Loucy (cell line): ENCODE results near the gene PPP2R1A.

Experiments
- H2AFZ ChIP-seq: fragments of 200-600 bp; sonication (generic); 2 replicates; pipeline ENCODE4 v1.6.0; 2016; ENCODE audit warnings: antibody characterized with exemption, mild to moderate bottlenecking, low read length, moderate library complexity
- H3F3A ChIP-seq: fragments of 200-600 bp; 2 replicates; pipeline ENCODE4 v1.6.0; 2016; ENCODE audit warnings: antibody characterized with exemption, low read depth, mild to moderate bottlenecking
- H3K27me3 ChIP-seq: fragments of 200-600 bp; sonication (generic); 2 replicates; pipeline ENCODE4 v1.6.1; 2014; ENCODE audit warnings: low read length, mild to moderate bottlenecking; ENCODE audit not compliant: insufficient read depth, poor library complexity, severe bottlenecking
- H3K36me3 ChIP-seq: fragments of 200-600 bp; sonication (generic); 2 replicates; pipeline ENCODE4 v1.6.1; 2016; ENCODE audit warnings: low read length; ENCODE audit not compliant: insufficient read depth
- H3K4me1 ChIP-seq: fragments of 200-600 bp; sonication (generic); 2 replicates; pipeline ENCODE4 v1.5.1; 2014; ENCODE audit warnings: low read length, mild to moderate bottlenecking; ENCODE audit not compliant: insufficient read depth, poor library complexity, severe bottlenecking
- H3K4me2 ChIP-seq: fragments of 200-600 bp; sonication (generic); 2 replicates; pipeline ENCODE4 v1.6.0; 2014; ENCODE audit warnings: antibody characterized with exemption, low read length, low read depth, mild to moderate bottlenecking; ENCODE audit not compliant: poor library complexity, severe bottlenecking
- H3K4me3 ChIP-seq: fragments of 200-600 bp; sonication (generic); 2 replicates; pipeline ENCODE4 v1.5.1; 2014; ENCODE audit warnings: low read length, mild to moderate bottlenecking, mixed read lengths; ENCODE audit not compliant: poor library complexity, severe bottlenecking
- H3K79me2 ChIP-seq: fragments of 200-600 bp; sonication (generic); 2 replicates; pipeline ENCODE4 v1.6.1; 2014; ENCODE audit warnings: low read length; ENCODE audit not compliant: insufficient read depth
- H3K9ac ChIP-seq: fragments of 200-600 bp; sonication (generic); 2 replicates; pipeline ENCODE4 v1.6.0; 2014; ENCODE audit warnings: mild to moderate bottlenecking, low read depth, low read length, moderate library complexity; ENCODE audit not compliant: poor library complexity, severe bottlenecking
- H3K9me2 ChIP-seq: fragments of 200-600 bp; sonication (generic); replicated peaks from 2 replicates; pipeline ENCODE4 v1.6.1; 2016; ENCODE audit warnings: low read depth, low read length, mixed read lengths
- H3K9me3 ChIP-seq: fragments of 200-600 bp; sonication (generic); 2 replicates; pipeline ENCODE4 v1.6.1; 2014; ENCODE audit warnings: mild to moderate bottlenecking, antibody characterized with exemption, low read length, low read depth; ENCODE audit not compliant: insufficient read depth
- H4K20me1 ChIP-seq: fragments of 200-600 bp; sonication (generic); 2 replicates; pipeline ENCODE4 v1.6.0; 2014; ENCODE audit warnings: antibody characterized with exemption, low read length, mild to moderate bottlenecking; ENCODE audit not compliant: insufficient read depth, poor library complexity, severe bottlenecking
- EZH2phosphoT487 ChIP-seq: fragments of 200-600 bp; IDR thresholded peaks from 2 replicates; pipeline ENCODE4 v1.6.1; 2018; ENCODE audit warnings: antibody characterized with exemption, mild to moderate bottlenecking, moderate library complexity, borderline replicate concordance
- TF ChIP-seq, protein P1 (sequence below): fragments of 200-600 bp; sonication (generic); conservative IDR thresholded peaks from 2 replicates; pipeline ENCODE4 v1.5.1; 2014; ENCODE audit warnings: mild to moderate bottlenecking, antibody characterized with exemption, low read length

Gene PPP2R1A

DNA sequence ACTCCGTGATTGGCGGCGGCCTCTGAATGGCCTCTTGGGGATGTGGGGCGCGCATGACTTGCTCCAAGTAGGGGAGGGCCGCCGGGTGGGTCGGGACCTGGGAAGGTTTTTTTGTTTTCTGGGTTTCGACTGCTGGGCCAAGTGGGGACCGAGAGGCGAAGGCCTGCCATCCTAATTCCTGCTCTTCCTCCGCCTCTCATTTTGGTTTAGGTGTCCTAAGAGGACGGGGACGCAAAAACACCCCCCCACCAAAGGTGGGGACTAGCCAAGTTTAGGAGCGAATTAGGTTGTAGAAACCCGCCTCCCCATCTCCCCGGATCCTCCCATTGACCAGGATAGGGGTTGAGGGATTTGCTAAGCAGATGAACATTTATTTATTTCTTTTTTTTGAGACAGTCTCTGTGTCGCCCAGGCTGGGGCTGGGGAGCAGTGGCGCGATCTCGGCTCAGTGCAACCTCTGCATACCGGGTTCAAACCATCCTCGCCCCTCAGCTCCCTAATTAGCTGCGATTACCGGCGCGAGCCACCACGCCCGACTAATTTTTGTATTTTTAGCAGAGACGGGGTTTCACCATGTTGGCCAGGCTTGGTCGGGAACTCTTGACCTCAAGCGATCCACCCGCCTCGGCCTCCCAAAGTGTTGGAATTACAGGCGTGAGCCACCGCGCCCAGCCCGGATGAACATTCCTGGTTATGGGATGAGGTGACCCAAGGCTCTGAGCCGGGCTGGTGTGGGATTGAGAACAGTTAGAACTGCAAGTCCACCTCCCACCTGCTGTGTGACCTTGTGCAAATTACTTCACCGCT, 838 bp downstream of the PPP2R1A start:
- H4K20me1 ChIP-seq = peaks cover 45% of the 10 kb centered on the region
- H3K9me3 ChIP-seq = no peaks in the 10 kb centered on the region
- no peaks in the 10 kb centered on the region for H3F3A ChIP-seq
- peaks cover 56% of the 10 kb centered on the region for H3K79me2 ChIP-seq
- H3K36me3 ChIP-seq = peaks cover 8% of the 10 kb centered on the region; the same call in 1 of the 2 replicates
- peak overlapping the region; percentile 96 for H3K4me2 ChIP-seq
- peaks cover 39% of the 10 kb centered on the region for H3K4me1 ChIP-seq
- H3K4me3 ChIP-seq = peak overlapping the region; percentile 93
- H3K9me2 ChIP-seq = no peaks in the 10 kb centered on the region
- TF ChIP-seq, protein P1, sequence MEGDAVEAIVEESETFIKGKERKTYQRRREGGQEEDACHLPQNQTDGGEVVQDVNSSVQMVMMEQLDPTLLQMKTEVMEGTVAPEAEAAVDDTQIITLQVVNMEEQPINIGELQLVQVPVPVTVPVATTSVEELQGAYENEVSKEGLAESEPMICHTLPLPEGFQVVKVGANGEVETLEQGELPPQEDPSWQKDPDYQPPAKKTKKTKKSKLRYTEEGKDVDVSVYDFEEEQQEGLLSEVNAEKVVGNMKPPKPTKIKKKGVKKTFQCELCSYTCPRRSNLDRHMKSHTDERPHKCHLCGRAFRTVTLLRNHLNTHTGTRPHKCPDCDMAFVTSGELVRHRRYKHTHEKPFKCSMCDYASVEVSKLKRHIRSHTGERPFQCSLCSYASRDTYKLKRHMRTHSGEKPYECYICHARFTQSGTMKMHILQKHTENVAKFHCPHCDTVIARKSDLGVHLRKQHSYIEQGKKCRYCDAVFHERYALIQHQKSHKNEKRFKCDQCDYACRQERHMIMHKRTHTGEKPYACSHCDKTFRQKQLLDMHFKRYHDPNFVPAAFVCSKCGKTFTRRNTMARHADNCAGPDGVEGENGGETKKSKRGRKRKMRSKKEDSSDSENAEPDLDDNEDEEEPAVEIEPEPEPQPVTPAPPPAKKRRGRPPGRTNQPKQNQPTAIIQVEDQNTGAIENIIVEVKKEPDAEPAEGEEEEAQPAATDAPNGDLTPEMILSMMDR = no peak
- no peak for TF ChIP-seq EZH2phosphoT487
- peak overlapping the region; percentile 96 for H3K9ac ChIP-seq
- H3K27me3 ChIP-seq = no peaks in the 10 kb centered on the region
- peak overlapping the region; percentile 86 for H2AFZ ChIP-seq

DNA sequence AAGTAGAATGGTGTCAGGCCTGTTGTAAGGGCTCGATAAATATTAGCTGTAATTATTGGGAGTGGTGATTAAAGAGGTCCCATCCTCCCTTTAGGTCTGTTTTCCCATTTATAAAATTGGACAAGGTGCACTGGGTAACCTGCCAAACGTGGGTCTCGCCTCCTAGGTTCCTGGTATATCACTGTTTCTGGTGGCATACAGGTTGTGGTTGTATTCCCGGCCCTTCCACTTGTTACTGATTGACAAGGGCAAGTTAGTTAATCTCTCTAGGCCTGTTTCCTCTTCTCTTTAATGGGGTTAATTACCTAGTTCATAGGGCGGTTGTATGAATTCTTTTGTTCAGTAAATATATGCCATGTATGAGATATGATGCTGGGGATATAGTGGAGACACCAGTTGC, 1.5 kb downstream of the PPP2R1A start:
- H3K4me1 ChIP-seq = peaks cover 39% of the 10 kb centered on the region
- H3K79me2 ChIP-seq = peaks cover 63% of the 10 kb centered on the region
- H3K4me2 ChIP-seq = peak overlapping the region; percentile 96
- peak overlapping the region; percentile 93 for H3K4me3 ChIP-seq
- peaks cover 52% of the 10 kb centered on the region for H4K20me1 ChIP-seq
- H3K27me3 ChIP-seq = no peaks in the 10 kb centered on the region
- no peaks in the 10 kb centered on the region for H3K9me3 ChIP-seq
- H3F3A ChIP-seq = no peaks in the 10 kb centered on the region
- peaks cover 15% of the 10 kb centered on the region; the same call in 1 of the 2 replicates for H3K36me3 ChIP-seq
- peak overlapping the region; percentile 96 for H3K9ac ChIP-seq
- H2AFZ ChIP-seq = no peak overlapping the region
- no peaks in the 10 kb centered on the region for H3K9me2 ChIP-seq
- TF ChIP-seq, protein P1 = no peak
- no peak for TF ChIP-seq EZH2phosphoT487

DNA sequence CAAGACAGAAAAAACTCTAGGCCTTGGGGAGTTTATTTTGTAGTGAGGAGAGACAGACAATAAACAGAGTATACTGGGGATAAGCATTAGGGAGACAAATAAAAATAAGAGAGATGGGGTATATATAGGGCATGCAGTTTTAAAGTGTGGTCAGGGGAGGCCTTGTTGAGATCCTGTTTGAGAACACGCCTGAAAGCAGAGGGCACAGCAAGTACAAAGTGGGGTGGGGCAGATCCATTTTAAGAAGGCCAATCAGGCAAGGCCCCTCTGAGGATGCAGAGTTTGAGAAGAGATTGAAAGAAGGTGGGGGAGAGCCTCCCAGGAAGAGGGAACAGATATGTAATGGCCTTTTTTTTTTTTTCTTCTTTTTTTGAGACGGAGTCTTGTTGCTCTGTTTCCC, 2.1 kb downstream of the PPP2R1A start:
- H3K36me3 ChIP-seq = peaks cover 20% of the 10 kb centered on the region; the same call in 1 of the 2 replicates
- peaks cover 69% of the 10 kb centered on the region for H3K79me2 ChIP-seq
- H3F3A ChIP-seq = no peaks in the 10 kb centered on the region
- H2AFZ ChIP-seq = no peak overlapping the region
- H3K4me1 ChIP-seq = peaks cover 39% of the 10 kb centered on the region
- no peaks in the 10 kb centered on the region for H3K9me2 ChIP-seq
- no peak for TF ChIP-seq EZH2phosphoT487
- TF ChIP-seq, protein P1 = no peak
- H4K20me1 ChIP-seq = peaks cover 58% of the 10 kb centered on the region
- peak overlapping the region; percentile 93 for H3K4me3 ChIP-seq
- H3K9me3 ChIP-seq = no peaks in the 10 kb centered on the region
- H3K9ac ChIP-seq = peak overlapping the region; percentile 96
- no peaks in the 10 kb centered on the region for H3K27me3 ChIP-seq
- H3K4me2 ChIP-seq = peak overlapping the region; percentile 96
